Body of pancreas (tissue), 4 donors: ENCODE measurements around the gene IZUMO4.

Experiments used
- CTCF ChIP-seq, 7 experiments: fragments of 450-650 bp in 4 of 7; fragments of 200-600 bp in 3 of 7; sonication (generic) in 3 of 7; IDR thresholded peaks; one replicate each; pipeline ENCODE4 v1.5.1; 2016 to 2019; ENCODE audit warnings: antibody characterized with exemption in 7 of 7
- POLR2A ChIP-seq, 3 donors: fragments of 450-650 bp; IDR thresholded peaks; one replicate each; pipeline ENCODE4 v1.6.1; 2016; ENCODE audit warnings: antibody characterized with exemption in 3 of 3, mild to moderate bottlenecking in 2 of 3

- TF ChIP-seq CTCF (IDR thresholded peaks at IDR 0.05) (no peak), POLR2A (IDR thresholded peaks at IDR 0.05) (no peak)
Measured at GRCh38 chr19:2135474-2136402, 39.0 kb downstream of the IZUMO4 start.
